ENCODE results near the gene GMPPA.

Gene GMPPA

DNA sequence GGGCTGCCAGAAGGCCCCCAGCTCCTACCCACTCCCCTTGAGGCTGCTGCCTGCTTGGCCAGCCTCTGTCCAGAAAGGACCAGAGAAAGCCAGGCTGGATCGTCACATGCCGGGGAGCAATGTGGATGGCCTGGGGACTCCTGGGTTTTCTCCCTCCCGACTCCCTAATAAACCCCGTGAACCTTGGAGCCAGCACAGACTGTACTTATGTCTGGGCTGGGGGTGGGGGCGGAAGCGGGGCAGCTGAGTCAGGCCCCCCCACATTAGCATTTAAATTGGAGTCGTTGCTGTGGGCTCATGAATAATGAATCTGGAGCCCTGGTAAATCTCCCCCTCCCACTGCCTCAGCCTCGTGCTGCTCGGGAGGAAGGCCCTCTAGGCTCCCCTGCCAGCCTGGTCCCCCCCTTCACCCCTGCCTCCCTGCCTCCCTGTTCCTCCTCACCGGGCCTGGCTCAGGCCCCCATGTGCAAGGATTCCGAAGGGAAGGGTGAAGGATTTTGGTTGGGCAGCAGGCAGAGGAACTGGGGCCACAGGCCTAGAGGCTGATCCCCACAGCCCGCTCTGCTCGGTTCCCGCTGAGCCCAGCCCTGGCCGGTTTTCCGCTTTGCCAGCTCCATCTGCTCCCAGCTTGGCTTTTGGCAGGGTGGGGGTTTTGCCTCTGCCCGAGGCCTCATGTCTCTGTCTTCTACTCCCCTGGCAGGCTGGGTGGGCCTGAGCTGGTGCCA lies 8.3 kb downstream of the GMPPA start:
- no peak for DNase-seq (ENCODE audit: low spot score)

DNA sequence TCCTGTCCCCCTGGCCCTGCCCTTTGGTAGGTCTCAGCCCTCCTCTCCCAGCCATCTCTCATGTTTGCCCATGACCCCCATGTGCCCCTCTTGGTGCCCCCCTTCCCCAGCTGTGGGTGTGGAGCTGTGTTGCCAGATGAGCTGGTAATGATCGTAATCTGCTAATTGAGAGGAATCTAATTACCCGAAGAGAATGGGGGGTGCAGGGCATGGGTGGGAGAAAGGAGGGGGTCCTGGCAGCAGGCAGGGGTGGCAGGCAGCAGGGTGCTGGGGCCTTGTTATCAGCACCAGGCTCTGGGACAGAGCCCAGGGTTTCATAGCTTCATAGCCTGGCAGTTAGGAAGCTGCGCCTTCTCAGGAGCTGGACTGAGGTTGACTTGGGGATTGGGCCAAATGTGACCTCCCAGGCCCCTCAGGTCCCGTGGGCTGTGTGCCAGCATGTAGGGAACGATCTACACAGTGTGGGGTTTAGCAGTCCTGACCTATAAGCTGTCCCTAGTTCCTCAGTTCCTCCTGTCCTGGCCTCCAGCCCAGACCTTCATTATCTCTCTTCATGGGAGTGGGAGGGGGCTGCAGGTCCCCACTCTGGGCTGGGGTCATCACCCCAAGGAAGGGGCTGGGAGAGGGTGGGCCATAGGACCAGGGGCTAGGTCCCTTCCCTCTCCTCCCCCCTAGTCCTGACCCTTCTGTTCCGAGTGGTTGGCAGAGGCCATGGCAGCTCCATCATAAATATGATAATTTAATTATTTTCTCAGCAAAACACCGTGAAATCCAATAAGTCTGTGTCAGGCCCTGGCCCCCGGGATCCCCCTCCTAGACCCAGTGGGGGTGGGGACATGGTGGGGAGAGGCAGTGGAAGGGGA lies 9.1 kb downstream of the GMPPA start:
- no peak for DNase-seq (ENCODE audit: low spot score)

DNA sequence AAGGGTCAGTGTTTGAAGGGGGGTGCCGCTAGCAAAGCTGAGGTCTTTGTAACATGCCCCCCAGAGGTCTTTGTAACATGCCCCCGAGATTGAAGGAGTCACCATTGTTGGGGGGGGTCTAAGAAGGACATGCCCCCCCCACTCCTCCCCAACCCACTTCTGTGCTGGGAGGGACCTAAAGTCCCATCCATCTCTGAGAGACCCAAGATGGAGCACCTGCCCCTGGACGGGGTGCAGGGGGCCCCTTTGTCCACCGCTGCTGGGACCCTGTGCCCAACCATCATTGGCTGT lies 9.7 kb downstream of the GMPPA start:
- DNase-seq (ENCODE audit: low spot score): no peak

DNA sequence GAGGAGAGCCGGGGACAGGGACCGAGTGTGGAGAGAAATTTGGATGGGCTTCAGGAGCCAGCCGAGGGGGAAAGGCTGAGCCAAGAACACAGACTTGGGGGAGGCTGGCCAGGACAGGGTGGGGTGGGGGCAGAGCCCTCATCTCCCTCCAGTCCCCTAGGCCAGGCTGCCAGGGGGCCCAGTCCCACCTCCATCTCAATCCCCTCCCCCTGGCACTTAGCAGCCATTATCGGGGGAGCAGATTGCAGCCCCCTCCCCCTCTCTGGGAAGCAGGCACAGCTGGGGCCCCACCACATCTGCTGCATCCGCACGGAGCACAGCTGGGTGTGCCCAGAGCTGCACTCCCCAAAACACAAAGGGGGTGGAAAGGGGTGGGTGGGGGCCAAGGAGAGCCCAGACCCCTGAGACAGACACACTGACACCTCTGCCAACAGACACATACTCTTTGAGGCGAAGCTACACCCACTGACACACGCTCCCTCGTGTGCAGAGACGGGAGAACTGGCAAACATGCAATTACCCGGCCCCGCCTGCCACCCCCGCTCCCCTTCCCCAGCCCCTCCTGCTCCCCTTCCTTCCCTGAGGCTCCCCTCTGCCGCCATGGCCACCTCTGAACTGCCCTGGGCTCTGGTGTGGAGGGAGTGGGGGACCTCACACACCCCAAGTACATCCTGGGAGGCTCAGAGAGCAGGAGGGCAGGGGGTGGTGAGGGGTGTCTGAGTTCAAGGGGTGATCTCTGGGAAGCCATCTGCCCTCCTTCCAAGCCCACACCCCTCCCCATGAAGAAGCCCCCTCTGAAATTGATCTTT lies 10.5 kb downstream of the GMPPA start:
- no peak for DNase-seq (ENCODE audit: low spot score)

- peak; percentile 30 for DNase-seq (ENCODE audit: low spot score)
Measured at GRCh38 chr2:219509780-219510511, 11.3 kb downstream of the GMPPA start.

DNA sequence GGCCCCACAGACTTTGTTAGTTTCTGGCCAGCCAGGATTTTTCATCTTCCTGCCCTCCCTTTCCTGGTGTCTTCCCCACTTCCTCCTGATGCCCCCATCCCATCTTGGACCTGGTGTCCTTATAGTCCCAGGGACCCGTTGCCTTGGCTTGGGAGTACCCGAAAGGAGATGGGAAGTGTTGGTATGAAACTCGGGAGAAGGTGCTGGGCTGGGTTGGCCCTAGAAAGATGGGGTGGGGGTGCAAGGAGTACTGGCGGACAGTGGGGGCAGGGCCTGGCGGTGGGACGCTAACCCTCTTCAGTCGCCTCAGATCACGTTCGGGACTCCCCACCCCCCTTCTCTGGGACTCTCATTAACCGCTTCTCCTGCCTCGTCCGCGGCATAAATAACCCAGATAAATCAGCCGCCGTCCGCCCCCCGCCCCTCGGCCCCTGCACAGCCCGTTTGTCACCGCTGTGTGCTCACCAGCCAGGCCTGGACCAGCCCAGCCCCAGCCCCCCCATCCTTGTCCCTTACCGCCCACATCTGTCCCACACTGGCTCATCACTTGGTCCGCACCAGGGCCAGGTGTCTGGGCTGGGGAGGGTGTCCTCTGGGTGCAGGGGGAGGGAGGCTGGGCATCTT lies 11.9 kb downstream of the GMPPA start:
- no peak for DNase-seq (ENCODE audit: low spot score)

DNA sequence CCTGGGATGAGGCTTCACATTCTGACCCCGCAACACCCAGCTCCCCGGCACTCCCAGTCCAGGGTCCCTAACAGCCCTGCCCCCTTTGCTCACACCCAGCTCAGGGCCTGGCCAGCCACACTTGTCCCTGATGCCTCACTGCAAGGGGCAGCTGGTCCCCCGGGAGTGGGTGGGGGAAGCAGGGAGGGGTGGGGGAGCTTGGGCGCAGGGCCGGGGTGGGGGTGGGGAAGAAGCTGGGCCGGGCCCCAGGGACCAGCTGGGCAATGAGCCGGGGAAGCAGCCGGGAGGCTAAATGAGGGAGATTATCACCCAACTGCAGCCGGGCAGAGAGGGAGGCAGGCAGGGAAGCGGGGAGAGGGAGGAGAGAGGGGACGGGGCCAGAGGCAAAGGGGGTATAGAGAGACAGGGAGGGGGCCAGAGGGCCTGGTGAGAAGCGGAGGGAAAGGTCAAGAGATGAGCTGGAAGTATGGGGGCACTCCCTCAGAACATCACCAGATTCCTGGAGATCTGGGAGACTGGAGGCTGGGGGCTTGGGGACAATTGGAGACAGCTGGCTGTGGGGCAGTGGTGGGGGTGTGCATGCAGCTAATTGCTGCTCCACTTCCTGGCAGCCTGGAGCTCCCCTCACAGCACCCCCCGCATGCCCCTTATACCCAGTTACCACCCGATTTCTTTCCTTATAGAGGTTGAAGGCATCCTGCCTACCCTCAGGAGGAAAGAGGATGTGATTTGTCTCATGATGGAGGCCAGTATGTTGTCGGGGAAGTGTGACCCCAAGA lies 13.0 kb downstream of the GMPPA start:
- DNase-seq (ENCODE audit: low spot score): no peak

GRCh38 chr2:219512524-219513216 lies 14.0 kb downstream of the GMPPA start:
- no peak for DNase-seq (ENCODE audit: low spot score)

- no peak for DNase-seq (ENCODE audit: low spot score)
Measured at GRCh38 chr2:219513787-219514186, 15.1 kb downstream of the GMPPA start.

DNA sequence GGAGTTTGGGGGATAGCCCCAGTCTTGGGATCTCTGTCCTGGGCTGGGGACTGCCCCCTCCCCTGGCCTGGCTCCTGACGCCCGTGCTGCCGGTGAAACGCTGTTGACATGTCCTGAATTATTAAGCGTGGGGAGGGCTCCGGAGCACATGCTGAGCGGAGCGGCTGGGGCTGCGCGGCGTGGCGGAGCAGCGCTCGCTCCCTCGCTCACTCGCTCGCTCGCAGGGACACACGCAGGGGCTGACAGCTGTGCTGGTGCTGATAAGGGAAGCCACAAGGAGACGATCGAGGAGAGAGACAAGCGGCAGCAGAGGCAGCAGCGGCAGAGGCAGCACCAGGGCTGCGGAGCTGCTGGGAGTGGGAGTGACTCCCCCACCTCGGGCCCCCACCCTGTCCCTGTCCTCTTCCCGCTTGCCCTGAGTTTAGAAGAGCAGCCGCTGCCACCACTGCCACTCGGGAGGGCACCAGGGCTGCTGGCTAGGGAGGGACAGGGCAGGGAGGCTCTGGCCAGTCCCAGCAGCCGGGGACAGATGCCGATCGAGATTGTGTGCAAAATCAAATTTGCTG lies 15.6 kb downstream of the GMPPA start, which contains the start of gene ASIC4:
TSS of gene ASIC4 (plus strand) at position 287 of the 566 bp plus-strand sequence. CDS start at position 530, 243 bp downstream.
- DNase-seq (ENCODE audit: low spot score): no peak

GRCh38 chr2:219514836-219515235 lies 16.1 kb downstream of the GMPPA start:
- no peak for DNase-seq (ENCODE audit: low spot score)

GRCh38 chr2:219515874-219516629 lies 17.4 kb downstream of the GMPPA start:
- no peak for DNase-seq (ENCODE audit: low spot score)

DNA sequence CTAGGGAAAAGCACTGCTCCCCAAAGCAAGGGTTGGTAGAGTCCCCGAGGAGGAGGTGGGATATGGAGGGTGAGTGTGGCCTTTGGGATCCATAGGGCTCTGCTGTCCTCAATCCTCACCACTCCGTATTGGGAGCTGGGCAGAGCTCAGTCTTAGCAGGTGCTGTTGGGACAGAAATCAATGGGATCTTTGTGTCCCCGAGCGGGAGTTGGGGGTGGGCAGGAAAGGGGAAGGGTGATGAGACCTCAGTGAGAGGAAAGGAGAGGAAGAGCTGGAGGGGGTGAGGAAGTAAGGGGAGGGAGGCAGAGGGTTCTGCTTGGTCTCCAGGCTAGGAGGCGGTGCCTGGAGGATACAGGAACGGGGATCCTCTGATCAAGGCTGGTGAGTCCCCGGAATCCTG lies 18.2 kb downstream of the GMPPA start:
- no peak for DNase-seq (ENCODE audit: low spot score)

GRCh38 chr2:219517954-219518778 lies 19.5 kb downstream of the GMPPA start:
- no peak for DNase-seq (ENCODE audit: low spot score)

- DNase-seq (ENCODE audit: low spot score): no peak
Measured at GRCh38 chr2:219519526-219519916, 20.8 kb downstream of the GMPPA start.

GRCh38 chr2:219520079-219520478 lies 21.4 kb downstream of the GMPPA start:
- no peak for DNase-seq (ENCODE audit: low spot score)

DNA sequence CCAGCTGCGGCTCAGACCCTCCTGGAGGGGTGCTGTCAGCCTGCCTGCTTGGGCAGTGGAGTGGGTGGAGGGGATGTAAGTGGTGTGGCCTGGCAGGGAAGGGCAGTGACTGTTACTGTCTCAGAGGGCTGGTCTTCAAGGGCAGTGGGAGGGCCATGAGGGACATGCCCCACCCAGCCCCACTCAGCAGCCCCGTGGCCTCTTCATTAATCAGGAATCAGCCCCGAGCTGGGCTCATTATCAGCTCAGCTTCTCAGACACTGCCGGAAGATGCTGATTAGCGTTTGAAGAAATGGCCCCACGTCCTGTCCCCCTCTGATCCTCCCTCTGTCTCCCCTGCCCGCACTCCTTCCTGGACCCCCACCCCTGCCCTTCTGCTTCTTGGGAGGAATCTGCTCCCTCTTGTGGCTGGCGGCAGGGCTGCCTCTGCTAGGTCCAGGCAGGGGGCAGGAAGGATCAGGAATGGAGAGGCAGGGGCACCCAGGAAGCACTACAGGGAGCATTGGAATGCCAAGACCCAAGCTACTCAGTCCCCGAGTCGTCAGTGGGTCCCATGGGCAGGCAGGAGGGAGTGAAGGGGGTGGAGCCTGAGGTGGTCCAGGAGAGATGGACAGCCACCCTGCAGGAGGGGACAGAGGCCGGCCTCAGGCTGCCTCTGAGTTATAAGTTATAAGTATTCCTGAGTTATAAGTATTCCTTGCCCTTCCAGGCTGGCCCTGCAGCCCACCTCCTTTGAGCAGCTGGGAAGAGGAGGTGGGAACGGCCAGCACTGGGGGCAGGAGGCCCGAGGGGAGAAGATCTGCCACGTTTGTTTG lies 22.6 kb downstream of the GMPPA start:
- no peak for DNase-seq (ENCODE audit: low spot score)
